GM19468 (cell line): ENCODE measurements around the gene PHPT1.
"Not testable (repeated sequence)": the region's sequence is repeated elsewhere in the genome, so short reads cannot be mapped to it uniquely, and the experiment has no call there.

Experiments
- ATAC-seq: cut with Tn5 transposase; IDR thresholded peaks from one replicate; pipeline ENCODE4 v1.9.1; 2021; ENCODE audit warnings: mild to moderate bottlenecking, moderate library complexity, moderate number of reproducible peaks; ENCODE audit not compliant: unreplicated experiment; ENCODE audit errors: extremely low read depth

Gene PHPT1

DNA sequence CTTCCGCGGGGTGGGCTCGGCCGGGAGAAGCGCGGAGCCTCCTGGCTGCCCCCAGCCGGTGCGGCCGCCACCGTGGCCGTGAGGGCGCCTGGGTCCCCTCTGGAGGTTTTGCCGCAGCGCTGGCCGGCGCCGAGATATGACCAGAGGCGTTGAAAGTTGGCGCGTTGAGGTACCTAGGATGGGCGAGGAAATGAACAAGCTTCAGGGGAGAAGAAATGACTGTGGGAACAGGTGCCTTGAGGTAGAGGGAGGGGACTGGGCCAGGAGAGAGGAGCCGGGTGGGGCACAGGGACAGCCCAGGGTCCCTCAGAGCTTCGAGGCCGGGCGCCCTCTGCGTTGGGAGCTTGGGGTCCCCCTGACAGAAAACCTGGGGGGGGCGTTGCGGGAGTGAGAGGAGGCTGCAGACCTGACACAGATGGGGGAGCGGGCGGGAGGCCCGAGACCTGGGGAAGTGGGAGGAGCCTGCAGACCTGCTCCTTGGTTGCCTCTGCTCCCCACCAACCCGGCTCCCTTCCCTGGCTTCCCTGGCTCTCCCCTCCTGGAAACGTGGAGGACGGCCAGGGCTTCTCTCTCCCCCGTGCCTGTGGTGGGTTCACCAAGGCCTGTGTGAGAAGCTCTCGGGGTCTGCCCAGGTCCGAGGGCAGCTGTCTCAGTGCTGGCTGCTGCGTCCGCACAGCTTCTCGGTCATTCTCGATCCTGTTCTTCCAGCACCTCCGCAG is 27.2 kb upstream of the PHPT1 start:
- ATAC-seq, result no peak

DNA sequence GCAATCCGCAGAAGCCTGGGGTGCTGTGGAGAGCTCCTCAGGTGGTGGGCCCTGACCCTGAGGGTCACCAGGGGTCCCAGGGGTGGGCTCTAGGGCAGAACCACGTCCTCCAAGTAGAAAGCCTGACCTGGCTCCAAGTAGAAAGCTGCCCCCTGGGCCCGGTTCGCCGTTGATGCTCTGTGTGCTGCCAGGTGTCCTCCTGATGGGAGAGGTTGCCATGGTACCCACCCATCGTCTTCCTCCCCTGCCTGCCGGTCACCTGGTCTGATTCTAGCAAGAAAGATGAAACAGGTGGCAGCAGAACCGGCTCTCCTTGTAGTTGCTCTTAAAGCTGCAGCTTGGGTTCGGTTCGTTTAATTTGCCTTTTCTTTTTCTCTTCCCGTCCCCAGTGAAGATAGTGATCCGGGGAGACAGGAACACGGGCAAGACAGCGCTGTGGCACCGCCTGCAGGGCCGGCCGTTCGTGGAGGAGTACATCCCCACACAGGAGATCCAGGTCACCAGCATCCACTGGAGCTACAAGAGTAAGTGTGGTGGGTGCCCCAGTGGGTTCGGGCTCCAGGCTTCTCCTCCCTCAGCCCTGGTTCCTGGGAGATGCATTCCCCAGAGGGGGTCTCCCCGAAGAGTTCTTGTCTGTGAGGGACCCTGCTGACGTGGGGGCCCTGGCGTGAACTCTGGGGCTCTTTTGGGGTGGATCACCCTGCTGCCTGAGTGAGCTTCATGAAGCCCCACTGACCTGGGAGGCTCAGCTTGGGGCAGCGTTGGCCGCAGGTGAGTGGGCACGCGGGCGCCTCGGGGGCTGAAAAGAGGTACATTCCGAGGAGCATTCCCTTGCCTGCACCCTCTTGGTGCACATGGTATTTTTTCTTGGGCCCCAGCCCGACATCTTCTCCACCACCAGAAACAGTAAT is 25.8 kb upstream of the PHPT1 start:
- ATAC-seq, result no peak

DNA sequence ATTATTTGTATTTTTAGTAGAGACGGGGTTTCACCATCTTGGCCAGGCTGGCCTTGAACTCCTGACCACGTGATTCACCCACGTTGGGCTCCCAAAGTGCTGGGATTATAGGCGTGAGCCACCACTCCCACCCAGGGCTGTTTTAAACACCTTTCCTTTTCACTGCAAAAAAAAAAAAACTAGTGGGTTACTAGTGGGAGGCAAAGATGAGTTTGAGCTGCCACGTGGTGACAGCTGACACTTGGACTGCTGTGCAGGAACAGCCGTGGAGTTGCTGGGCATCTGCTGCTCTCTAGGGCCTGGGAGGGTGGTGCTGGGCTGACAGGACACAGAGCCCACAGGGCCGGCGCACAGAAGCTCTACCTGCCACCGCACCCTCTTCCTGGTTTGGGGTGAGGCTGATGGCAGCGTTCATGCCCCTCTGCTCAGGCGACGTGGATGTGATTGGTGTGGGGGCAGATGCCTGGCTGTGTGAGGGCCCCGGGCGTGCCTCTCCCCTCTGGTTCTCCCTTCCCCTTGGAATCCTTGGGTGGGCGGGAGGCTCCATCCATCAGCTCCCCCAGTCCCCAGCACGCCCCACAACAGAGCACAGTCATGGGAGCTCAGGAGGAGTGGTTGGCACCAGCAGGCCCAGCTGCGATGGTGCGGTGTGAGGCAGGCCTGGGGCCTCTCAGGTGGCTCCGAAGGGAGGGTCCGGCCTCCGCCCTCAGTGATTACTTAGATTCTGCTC is 24.5 kb upstream of the PHPT1 start:
- no peak for ATAC-seq

DNA sequence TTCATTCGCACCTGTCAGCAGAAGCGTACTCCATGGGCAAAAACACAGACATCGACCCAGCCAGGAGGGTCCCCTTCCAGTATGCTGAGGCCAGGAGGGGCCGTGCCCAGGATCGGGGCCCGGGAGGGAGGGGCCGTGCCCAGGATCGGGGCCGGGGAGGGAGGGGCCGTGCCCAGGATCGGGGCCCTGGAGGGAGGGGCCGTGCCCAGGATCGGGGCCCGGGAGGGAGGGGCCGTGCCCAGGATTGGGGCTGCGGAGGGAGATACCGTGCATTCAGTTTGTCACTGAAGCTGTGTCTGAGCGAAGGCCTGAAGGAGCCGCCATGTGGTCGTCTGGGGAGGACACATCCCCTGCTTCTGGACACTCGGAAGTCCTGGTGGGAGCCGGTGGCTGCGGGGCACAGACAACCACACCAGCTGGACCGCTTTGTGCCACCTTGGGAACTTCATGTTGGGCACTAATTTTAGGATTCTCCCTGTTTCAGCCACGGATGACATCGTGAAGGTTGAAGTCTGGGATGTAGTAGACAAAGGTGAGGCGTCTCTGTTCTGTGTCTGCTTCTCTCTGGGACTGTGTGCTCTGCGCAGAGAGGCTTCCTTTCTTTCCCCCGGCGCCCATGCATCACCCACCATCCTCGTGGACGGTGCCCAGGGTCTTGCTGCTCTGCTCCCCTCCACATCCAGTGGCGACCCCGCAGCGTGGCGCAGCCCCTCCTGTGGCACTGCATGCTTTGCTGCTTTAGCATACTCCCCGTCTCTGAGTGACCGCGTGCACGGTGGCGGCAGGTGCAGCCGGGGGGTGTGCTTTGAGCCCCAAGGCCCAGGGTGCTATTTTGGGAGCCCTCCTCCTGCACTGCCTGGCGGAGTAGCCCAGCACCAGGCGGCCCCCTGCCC is 23.7 kb upstream of the PHPT1 start:
- no peak for ATAC-seq

DNA sequence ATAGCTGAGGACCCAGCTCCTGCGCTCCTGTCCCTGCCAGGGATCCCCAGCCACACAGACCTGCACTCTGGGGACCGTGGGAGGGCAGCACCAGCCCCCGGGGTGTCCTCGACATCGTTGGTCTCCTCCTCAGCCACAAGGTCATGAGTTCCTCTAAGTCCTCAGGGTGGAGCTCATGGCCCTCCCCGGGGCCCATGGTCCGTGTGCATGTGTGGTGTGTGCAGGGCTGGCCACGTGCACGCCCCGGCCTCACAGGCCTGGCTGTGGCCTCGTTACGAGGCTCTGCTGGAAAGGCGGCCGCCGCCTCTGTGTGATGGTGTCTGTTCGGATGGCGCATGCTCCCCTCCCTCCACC is 23.0 kb upstream of the PHPT1 start:
- no peak for ATAC-seq

DNA sequence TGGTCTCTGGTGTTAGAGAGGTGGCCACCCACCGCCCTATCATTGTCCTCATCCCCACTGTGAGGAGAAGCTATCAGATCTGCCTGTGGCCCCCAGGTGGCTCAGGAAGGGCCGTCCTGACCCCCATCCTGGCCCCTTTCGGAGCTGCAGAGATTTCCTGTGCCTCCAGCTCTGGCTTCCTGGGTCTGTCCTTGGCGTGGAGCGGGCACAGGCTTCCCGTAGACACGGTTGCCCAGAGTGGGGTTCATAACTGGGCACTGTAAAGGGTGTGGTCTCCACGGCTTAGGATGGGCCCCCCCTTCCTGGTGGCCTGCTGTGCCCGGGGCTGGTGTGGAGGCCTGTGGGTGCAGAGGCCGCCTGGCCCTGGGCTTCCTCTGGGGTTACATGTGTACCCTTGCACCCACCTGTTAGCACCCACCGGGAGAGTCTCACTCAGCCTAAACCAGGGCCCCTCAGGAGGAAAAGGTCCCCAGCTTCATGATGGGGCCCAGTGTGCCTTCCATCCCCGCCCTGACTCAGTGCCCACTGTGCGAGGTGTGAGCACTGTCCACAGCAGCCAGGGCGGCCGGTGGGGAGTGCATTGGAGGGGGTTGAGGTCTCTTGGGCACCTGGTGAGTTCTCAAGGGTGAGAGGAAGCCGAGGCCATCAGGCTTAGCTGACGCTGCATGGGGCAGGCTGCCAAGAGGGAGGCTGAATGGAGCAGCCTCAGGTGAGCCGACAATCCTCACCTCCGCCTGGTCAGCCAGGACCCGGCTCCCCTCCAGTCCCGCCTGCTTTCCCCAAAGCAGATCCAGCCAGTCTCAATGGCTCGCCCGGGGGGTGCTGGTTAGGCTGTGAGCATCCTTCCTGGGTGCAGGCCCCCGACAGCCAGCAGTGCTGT is 22.3 kb upstream of the PHPT1 start:
- ATAC-seq, result no peak

DNA sequence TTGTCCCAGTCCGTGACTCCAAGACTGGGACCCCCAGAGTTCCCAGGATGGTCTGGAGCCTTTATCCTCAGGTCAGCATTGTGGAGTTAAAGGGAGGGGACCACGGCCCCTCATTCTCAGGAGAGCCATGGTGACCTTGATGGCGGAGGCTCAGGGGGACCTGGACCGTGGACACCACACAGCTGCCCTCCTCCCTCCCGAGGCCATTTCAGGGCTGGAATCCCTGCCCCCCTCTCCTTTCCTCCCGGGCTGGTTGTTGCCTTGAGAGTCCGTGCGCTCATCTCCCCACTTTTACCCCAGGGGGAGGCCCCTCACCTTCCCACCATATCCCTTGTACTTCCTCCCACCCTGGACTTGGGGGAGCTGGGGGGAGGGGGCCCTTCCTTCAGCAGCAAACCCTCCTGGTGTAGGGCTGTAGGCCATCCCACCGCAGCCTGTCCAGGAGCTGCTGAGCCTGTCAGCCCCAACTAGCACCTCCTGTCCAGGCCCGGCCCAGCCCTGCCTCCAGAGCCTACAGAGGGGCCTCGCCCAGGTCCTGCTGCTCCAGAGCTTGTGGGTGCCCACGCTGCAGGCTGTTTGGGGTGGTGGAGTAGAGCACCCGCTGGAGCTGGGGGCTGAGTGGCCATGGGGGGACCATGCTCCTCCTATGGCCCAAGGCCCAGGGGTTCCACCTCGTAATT is 21.3 kb upstream of the PHPT1 start:
- no peak for ATAC-seq

DNA sequence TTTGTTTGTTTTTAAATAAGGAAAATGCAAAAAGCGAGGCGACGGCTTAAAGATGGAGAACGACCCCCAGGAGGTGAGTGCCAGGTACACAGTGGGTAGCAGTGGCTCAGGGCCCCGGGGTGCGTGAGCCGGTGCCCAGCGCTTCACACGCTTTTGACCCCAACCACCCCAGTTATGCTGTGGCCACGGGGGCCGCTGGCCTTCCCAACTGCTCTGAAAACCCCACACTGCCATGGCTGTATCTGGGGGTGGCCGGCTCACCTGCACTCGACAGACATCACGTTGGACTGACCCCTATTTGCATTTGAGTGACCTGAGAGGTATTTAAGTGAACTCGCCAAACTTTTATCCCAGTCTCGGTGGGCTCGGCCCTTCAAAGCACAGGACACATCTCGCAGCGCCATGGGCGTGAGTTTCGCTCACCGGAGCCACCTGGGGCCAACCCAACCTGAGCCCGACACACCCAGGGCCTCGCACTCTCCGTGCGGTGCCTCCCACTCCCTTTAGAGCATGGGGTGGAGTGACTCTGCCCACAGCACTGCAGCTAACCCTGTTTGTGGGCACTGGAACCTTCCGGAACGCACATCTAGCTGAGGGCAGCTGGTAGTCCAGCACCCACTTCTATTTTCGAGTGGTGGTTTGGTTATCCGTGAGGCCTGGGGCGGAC is 20.6 kb upstream of the PHPT1 start:
- ATAC-seq, result no peak

DNA sequence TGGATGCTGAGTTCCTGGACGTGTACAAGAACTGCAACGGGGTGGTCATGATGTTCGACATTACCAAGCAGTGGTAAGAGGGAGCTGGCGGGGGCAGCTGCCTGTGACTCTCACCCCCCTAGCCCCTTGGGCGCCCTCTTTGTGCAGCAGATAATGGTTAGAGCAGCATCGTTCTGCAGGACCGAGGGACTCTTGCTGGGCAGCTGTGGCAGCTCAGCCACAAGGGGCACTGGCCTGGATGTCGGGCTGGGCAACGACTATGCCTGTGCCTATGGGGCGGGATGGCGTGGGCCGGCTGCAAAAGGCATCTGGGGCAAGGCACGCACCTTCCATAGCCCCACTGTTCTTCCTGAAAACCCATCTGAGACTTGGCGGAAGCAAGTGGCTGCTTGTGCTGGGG is 19.8 kb upstream of the PHPT1 start:
- no peak for ATAC-seq

DNA sequence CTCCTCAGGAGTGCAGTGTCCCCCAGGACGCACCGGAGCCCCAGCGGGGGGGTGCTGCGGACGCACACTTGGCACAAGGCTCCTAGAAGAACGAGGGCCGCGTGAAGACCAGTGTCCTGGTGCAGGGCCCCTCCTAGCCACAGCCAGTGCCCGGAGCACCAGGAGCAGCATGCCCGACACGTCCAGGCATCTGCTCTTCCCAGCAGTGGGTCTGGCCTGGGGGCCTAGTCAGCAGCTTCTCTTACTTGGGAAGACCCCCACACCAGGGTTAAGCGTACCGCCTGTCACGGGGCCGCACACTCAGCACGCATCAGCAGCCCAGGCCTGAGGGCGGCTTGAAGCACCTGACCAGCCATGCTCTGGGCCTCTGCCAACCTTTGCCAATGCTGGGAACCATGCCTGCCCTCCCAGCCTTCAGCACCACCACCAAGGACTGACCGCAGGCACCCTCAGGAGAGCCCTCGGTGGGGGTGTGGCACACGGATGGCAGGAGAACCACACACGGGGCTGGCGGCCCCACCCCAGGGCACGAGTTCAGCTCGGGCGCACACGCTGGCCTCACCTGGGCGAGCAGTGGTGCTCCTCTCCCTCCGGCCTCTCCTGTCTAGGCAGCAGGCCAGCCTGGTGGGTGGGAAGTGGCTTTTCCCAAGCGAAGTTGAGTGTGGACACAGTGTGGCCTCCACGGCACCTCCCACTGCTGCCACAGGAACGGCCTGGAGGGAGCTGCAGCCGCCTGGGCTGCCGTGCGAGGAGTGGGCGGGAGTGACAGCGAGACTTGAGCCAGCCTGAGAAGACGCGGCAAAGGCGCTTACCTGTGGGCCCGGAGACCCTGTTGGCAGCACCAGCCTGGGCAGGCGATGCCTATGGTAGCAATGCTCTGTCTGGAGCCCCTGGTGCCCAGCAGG is 19.0 kb upstream of the PHPT1 start:
- no peak for ATAC-seq

DNA sequence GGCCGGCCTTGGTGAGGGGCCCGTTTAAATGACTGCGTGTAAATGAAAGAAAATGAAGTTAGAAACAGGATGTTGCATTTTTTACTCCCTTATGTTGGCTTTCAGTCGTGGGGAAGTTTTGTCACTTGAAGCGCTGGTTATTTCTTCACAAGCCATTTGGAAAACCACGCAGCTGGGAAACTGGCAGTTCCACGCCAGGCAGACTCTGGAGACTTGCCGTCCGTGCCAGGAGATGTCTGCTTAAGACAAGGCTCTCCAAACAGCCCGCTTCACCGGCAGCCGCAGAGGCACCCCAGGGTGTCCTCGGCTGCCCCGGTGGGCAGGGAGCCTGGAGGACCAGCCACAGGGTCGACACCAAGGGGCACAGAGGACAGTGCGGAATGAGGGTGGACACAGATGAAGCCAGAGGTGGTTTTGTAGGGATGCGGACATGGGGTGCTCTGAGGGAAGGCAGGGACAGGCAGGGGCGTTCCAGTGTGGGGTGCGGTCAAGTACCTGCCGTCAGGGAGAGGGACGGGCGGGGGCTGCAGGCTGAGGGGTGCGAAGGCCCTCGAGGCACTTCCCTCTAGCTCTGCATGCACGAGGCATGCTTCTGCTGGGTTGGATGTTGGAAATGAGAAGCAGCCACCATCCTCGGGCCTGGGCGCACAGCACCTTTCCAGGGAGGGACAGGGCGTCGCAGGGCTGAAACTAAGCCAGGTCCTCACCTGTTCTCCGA is 18.0 kb upstream of the PHPT1 start:
- ATAC-seq, result no peak

DNA sequence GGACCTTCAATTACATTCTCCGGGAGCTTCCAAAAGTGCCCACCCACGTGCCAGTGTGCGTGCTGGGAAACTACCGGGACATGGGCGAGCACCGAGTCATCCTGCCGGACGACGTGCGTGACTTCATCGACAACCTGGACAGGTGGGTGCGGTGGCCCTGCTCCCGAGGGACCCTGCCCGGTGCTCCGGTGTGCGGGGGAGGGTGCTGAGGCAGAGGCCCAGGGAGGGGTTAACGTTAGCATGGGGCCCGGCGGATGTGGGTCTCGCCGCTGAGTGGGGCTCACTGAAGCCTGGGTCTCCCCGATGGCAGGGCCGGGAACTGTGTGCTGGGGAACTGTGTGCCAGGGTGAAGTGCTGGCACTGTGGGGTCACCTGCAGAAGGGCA is 17.5 kb upstream of the PHPT1 start:
- ATAC-seq, result no peak

DNA sequence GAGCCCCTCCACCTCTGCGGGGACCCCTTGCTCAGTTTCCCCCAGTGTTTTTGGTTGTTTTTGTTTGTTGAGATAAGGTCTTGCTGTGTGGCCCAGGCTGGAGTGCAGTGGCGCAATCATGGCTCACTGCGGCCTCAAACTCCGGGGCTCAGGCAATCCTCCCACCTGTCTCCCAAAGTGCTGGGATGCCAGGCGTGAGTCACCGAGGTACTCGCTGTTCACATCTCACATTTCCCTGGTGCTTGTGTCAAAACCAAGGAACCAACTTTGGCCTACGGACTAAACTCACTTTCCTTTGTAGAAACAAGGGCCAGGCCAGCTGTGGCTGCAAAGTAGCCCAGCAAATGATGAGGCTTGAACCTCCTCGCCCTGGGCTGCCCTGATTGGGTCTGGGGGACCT is 16.6 kb upstream of the PHPT1 start:
- ATAC-seq, result no peak

DNA sequence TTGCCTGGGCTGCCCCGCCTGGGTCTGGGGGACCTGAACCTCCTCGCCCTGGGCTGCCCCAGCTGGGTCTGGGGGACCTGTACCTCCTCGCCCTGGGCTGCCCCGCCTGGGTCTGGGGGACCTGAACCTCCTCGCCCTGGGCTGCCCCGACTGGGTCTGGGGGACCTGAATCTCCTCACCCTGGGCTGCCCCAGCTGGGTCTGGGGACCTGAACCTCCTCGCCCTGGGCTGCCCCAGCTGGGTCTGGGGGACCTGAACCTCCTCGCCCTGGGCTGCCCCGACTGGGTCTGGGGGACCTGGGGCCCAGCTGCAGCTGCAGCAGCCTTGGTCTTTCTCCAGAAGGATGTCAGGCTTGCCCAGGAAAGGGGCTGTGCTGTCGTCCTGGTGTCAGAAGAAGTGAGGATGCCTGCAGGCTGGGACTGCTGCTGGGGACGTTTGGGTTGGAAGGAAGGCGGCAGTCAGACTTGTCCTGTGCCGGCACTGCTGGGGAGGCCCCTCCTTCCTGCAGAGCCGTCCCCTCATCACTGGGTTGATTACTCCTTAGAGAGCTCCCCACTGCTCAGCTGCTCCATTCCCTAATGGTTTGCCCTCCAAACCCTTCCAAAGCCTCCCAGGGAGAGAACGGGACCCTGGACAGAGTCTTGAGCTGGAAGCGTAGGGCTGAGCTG is 15.7 kb upstream of the PHPT1 start:
- not testable (repeated sequence) for ATAC-seq

DNA sequence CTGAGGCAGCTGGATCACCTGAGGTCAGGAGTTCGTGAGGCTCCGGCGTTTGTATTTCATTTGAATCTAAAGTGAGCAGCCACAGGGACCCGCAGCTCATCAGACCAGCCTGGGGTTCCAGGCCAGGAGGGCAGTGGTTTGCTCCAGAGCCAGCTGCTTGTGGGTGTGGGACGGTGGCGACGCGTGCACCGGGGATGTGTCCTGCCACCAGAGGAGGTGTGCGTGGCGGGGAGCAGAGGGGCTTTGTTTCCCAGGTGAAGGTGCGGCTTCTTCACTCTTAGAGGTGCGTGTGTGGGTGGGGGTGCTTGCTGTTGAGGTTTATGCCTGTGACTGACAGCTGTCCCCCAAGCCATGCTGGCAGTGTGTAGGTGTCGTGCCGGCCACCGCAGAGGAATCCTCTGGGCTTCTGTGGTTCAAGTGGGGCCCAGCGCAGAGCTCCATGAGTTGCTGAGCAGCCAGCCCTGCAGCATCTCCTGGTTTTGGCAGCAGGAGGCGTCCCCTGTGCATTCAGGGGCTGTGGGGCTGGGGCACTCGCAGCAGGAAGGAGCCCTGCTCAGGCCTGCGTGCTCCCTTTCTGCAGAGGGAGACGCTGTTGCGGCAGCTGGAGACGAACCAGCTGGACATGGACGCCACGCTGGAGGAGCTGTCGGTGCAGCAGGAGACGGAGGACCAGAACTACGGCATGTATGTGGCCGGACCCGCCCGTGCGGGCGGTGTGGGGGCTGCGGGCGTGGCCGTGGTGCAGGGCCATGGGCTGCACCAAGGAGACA is 13.9 kb upstream of the PHPT1 start:
- no peak for ATAC-seq
